ENCODE results near the gene ADGRE1.
"Not testable (repeated sequence)": the region's sequence is repeated elsewhere in the genome, so short reads cannot be mapped to it uniquely, and the experiment has no call there.

Gene ADGRE1

GRCh38 chr19:6887316-6887715, at the start of gene ADGRE1:
TSS of gene ADGRE1 (plus strand) at chr19:6887579. CDS start at chr19:6887609, 30 bp downstream.
- DNase-seq (ENCODE audit: low read depth in 2 of 2), result no peak

GRCh38 chr19:6838062-6838655, 49.2 kb upstream of the ADGRE1 start:
- no peak for DNase-seq (ENCODE audit: low read depth in 2 of 2)

- no peak for DNase-seq (ENCODE audit: low read depth in 2 of 2)
These were observed 44.3 kb upstream of the ADGRE1 start for GRCh38 chr19:6842871-6843607.

GRCh38 chr19:6847828-6848200, 39.6 kb upstream of the ADGRE1 start:
- no peak for DNase-seq (ENCODE audit: low read depth in 2 of 2)

GRCh38 chr19:6848986-6849385, 38.4 kb upstream of the ADGRE1 start:
- no peak for DNase-seq (ENCODE audit: low read depth in 2 of 2)

- no peak for DNase-seq (ENCODE audit: low read depth in 2 of 2)
These were observed 37.5 kb upstream of the ADGRE1 start for GRCh38 chr19:6849876-6850275.

GRCh38 chr19:6851359-6851758, 36.0 kb upstream of the ADGRE1 start:
- DNase-seq (ENCODE audit: low read depth in 2 of 2), result no peak

- DNase-seq (ENCODE audit: low read depth in 2 of 2), result no peak
These were observed 35.4 kb upstream of the ADGRE1 start for GRCh38 chr19:6852001-6852400.

GRCh38 chr19:6853868-6854267, 33.5 kb upstream of the ADGRE1 start:
- DNase-seq (ENCODE audit: low read depth in 2 of 2), result no peak

GRCh38 chr19:6854758-6855157, 32.6 kb upstream of the ADGRE1 start:
- DNase-seq (ENCODE audit: low read depth in 2 of 2), result no peak

GRCh38 chr19:6856749-6857372, 30.5 kb upstream of the ADGRE1 start:
- no peak for DNase-seq (ENCODE audit: low read depth in 2 of 2)

- peak in 1 of 2 donors; percentile 5 for DNase-seq (ENCODE audit: low read depth in 2 of 2)
These were observed 25.6 kb upstream of the ADGRE1 start for GRCh38 chr19:6861683-6862286.

- peak; percentile 84 to 87 for DNase-seq (ENCODE audit: low read depth in 2 of 2)
These were observed 24.7 kb upstream of the ADGRE1 start for GRCh38 chr19:6862673-6863078.

- no peak for DNase-seq (ENCODE audit: low read depth in 2 of 2)
These were observed 22.9 kb upstream of the ADGRE1 start for GRCh38 chr19:6864325-6864940.

- DNase-seq (ENCODE audit: low read depth in 2 of 2), result no peak
These were observed 21.5 kb upstream of the ADGRE1 start for GRCh38 chr19:6865849-6866248.

GRCh38 chr19:6866741-6867151, 20.6 kb upstream of the ADGRE1 start:
- DNase-seq (ENCODE audit: low read depth in 2 of 2), result no peak

GRCh38 chr19:6868351-6868750, 19.0 kb upstream of the ADGRE1 start:
- DNase-seq (ENCODE audit: low read depth in 2 of 2), result no peak

- not testable (repeated sequence) for DNase-seq (ENCODE audit: low read depth in 2 of 2)
These were observed 18.1 kb upstream of the ADGRE1 start for GRCh38 chr19:6869151-6869882.

- no peak for DNase-seq (ENCODE audit: low read depth in 2 of 2)
These were observed 13.5 kb upstream of the ADGRE1 start for GRCh38 chr19:6873708-6874431.

GRCh38 chr19:6875218-6875617, 12.2 kb upstream of the ADGRE1 start:
- no peak for DNase-seq (ENCODE audit: low read depth in 2 of 2)

GRCh38 chr19:6876748-6877147, 10.6 kb upstream of the ADGRE1 start:
- no peak for DNase-seq (ENCODE audit: low read depth in 2 of 2)

Data from stimulated activated CD4-positive, alpha-beta T cell treated with anti-CD3 and anti-CD28 coated beads, Interleukin-1b, Interleukin-23, amount 100 ng/mL, for 4 hours (primary cell).